Activated CD4-positive, alpha-beta T cell treated with anti-CD3 and anti-CD28 coated beads, Interleukin-2, amount 50 U/mL, for 24 hours (primary cell): Measurements from ENCODE around the gene IGLL5.

Experiments
- DNase-seq, 2 donors: peaks; one replicate each; pipeline ENCODE4 v3.0.0-alpha.2; 2020; ENCODE audit warnings: low read depth in 1 of 2, low spot score in 1 of 2

The IGLL5 gene

GRCh38 chr22:22858559-22858937, 29.1 kb upstream of the IGLL5 start:
- no peak for DNase-seq

- no peak for DNase-seq
These were observed 24.6 kb upstream of the IGLL5 start for GRCh38 chr22:22863001-22863400.

- peak in 1 of 2 donors; percentile 32 for DNase-seq
These were observed 22.1 kb upstream of the IGLL5 start for GRCh38 chr22:22865311-22866072.

- no peak for DNase-seq
These were observed 21.1 kb upstream of the IGLL5 start for GRCh38 chr22:22866381-22867111.

GRCh38 chr22:22867996-22868715, 19.5 kb upstream of the IGLL5 start:
- DNase-seq: no peak

GRCh38 chr22:22870577-22871404, 16.8 kb upstream of the IGLL5 start:
- no peak for DNase-seq

GRCh38 chr22:22871536-22872278, 15.9 kb upstream of the IGLL5 start:
- DNase-seq: no peak

GRCh38 chr22:22872722-22873708, 14.6 kb upstream of the IGLL5 start:
- no peak for DNase-seq

- peak; percentile 48 to 65 for DNase-seq
These were observed 9.9 kb upstream of the IGLL5 start for GRCh38 chr22:22877523-22878210.

- DNase-seq: no peak
These were observed 9.4 kb upstream of the IGLL5 start for GRCh38 chr22:22878211-22878570.

- no peak for DNase-seq
These were observed 8.6 kb upstream of the IGLL5 start for GRCh38 chr22:22878801-22879674.

GRCh38 chr22:22879675-22880155, 7.9 kb upstream of the IGLL5 start:
- DNase-seq: no peak

GRCh38 chr22:22880645-22881044, 7.0 kb upstream of the IGLL5 start:
- no peak for DNase-seq

- DNase-seq: no peak
These were observed 6.3 kb upstream of the IGLL5 start for GRCh38 chr22:22881116-22882000.

- DNase-seq: no peak
These were observed 5.4 kb upstream of the IGLL5 start for GRCh38 chr22:22882033-22882717.
